GF-D8 (cell line): ENCODE data around the gene COX6A2.
"Not testable (repeated sequence)": the region's sequence is repeated elsewhere in the genome, so short reads cannot be mapped to it uniquely, and the experiment has no call there.

Experiments used
- DNase-seq: peaks from one replicate; lab custom pipeline; 2025; lab: John Stamatoyannopoulos, UW

COX6A2 gene

DNA sequence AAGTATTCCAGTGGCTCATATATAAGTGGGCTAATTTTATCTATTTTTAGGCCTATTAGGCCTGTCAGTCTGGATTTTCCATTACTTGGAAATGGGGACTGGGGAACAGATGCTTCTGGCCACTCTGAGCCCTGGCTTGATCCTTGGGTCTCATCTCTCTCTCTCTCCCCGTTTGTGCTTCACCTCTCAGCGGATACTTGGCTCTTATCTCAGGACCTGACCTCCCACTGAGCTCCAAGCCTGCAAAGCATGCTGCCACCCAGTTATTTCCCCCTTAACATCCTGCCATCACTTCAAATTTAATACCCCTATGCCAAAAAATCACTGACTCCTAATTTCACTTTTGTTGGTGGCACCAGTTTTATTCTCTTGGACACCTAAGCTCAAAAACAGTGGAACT is 10.3 kb upstream of the COX6A2 start:
- DNase-seq, result no peak

- DNase-seq, result no peak
Observed at GRCh38 chr16:31436221-31437045, 8.3 kb upstream of the COX6A2 start.

GRCh38 chr16:31435341-31436220 is 7.4 kb upstream of the COX6A2 start:
- DNase-seq, result no peak

- no peak for DNase-seq
Observed at GRCh38 chr16:31430380-31431052, 2.4 kb upstream of the COX6A2 start.

- DNase-seq, result no peak
Observed at GRCh38 chr16:31429796-31430195, 1.6 kb upstream of the COX6A2 start.

GRCh38 chr16:31429314-31429713 is 1.2 kb upstream of the COX6A2 start:
- DNase-seq, result no peak

DNA sequence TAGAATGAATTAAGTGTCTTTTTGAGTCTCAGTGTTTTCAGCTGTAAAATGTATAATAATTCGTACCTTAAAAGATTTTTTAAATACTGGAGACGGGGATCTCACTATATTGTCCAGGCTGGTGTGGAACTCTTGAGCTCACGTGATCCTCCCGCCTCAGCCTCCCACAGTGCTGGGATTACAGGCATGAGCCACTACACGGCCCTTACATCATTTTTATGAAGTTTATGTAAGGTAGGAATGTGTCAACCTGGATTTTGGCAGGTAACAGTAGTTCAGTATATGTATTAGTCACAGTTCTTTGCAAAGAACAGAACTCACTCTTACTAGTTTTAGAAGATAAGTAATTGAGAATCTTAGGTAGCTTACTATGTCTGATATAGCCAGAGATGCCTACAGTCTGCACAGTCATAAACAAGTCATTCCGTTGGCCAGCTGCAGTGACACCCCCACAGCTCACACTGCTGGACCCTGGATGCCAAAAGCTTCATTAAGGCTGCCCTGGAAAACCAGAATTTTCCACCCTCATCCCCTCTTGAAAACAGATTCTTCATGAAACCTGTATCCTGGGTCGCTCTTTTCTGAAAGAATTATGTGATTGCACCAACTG is 583 bp upstream of the COX6A2 start:
- no peak for DNase-seq

DNA sequence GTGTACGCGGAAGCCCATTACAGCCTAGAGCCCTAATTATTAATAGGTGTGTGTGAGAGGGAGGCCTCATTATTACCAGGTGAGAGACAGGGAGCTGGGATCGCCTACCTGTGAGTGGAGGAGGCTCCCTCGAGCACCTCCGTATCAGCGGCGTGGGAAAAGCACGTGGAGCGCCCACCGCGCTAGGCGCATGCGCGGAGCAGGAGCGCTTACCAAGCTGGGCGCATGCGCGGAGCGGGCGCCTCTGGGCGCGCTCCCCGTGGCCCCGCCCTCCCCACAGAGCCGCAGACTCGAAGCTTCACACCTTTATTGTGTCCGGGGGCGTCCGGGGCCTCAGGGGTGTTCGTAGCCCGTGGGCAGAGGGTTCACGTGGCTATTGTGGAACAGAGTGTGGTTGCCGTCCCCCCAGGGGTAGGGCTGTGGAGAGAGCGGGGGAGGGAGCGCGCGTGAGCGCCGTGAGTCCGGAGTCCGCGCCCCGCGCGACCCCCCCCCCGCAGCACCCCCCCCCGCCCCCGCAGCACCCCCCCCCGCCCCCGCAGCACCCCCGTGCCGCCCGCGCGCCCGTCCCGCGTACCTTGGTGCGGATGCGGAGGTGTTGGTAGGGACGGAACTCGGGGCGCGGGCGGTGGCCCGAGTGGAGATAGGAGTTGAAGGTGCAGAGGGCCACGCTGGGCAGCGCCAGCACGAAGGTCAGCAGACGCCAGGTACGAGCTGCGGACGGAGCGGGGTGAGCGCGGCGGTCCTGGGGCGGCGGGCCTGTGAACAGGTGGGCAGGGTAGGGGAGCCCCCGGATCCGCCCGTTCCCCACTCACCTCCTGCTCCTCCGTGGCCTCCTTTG is 500 bp downstream of the COX6A2 start:
- no peak for DNase-seq

DNA sequence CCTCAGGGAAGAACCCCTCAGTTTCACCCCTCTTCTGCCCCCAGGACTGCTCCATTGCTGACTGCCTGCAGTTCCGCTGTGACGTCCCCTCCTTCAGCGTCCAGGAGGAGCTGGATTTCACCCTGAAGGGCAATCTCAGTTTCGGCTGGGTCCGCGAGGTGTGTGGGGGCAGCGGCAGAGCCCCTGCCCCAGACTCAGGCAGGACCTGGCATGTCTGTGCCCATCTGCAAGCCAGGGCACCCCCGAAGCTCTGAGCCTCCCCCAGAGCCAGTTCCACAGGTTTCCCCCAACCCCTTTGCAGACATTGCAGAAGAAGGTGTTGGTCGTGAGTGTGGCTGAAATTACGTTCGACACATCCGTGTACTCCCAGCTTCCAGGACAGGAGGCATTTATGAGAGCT is 4.4 kb downstream of the COX6A2 start:
- no peak for DNase-seq

DNA sequence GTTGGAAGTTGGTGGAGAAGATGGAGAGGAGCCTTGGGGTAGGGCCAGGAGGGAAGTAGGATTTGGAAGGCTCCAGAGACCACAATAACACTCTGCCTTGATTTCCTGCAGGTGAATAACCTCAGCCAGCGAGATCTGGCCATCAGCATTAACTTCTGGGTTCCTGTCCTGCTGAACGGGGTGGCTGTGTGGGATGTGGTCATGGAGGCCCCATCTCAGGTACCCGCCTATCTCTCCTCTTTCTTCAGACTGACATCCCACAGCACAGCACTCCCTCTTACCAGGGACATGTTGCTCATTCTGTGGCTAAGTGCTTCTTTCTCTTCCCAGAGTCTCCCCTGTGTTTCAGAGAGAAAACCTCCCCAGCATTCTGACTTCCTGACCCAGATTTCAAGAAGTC is 4.9 kb downstream of the COX6A2 start:
- no peak for DNase-seq

DNA sequence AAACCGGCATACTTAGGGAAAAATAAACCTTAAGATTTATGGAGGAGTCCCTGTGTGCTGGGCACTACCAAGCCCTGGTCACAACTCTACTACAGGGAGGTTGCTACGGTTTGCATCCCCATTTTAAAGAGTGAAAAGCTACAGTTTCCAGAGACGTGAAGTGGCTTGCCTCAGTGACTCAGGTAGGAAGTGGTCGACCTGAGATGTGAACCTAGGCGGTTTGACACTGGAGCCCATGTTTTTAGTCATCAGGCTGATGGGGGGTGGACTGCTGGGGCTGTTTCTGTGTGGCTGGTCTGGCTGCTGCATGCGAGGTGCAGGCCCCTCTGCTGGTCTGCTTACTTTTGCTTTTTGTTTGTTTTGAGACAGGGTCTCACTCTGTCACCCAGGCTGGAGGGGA is 6.6 kb downstream of the COX6A2 start:
- DNase-seq, result no peak

DNA sequence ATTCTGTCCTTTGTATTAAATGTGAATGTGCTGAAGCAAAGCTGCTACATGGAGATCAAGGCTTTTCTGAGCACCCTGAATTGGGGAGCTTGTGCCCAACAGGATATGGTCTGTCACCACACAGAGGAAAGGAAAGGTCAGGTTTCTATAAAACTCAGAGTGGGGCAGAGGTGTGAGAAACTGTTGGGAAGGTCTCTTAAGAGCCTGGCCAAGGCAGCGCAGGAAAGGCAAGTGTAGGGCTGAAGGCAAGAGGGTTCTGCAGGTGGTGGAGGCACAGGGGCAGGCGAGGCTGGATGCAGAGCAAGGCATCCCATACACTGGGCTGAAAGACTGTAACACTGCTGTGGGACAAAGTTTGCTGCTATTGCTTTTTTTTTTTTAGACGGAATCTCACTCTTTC is 8.1 kb downstream of the COX6A2 start:
- DNase-seq, result no peak

DNA sequence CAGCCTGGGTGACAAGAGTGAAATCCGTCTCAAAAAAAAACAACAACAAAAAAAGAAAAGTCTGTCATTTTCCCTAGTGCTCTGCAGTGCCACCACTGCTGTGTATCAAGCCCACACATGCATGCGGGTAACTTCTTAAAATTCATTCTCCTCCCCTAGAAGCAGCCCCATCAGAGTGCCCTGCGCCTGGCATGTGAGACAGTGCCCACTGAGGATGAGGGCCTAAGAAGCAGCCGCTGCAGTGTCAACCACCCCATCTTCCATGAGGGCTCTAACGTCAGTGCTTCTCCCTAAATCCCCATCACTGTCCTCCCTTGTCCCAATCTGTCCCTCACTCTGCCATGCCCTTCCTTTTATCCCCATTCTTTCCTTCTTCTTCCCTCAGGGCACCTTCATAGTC is 10.2 kb downstream of the COX6A2 start:
- no peak for DNase-seq

- DNase-seq, result not testable (repeated sequence)
Observed at GRCh38 chr16:31417036-31417435, 11.1 kb downstream of the COX6A2 start.

DNA sequence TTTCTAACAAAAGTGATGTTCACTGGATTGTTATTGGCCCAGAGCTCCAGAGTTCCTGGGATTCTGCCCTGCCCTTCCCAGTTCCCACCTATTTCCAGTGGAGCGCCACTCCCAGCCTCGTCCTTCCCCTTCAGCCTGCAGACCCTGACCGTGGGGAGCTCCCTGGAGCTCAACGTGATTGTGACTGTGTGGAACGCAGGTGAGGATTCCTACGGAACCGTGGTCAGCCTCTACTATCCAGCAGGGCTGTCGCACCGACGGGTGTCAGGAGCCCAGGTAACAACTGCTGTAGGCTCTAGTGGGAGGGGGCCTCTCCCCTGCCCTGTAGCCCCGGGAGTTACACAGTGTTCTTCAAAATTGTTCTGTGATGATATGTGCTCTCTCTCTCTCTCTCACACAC is 11.8 kb downstream of the COX6A2 start:
- DNase-seq, result no peak

- DNase-seq, result no peak
Observed at GRCh38 chr16:31414706-31415105, 13.5 kb downstream of the COX6A2 start.

- DNase-seq, result no peak
Observed at GRCh38 chr16:31413943-31414342, 14.2 kb downstream of the COX6A2 start.

GRCh38 chr16:31413381-31413780 is 14.8 kb downstream of the COX6A2 start:
- DNase-seq, result no peak

- DNase-seq, result no peak
Observed at GRCh38 chr16:31412750-31413149, 15.4 kb downstream of the COX6A2 start.

DNA sequence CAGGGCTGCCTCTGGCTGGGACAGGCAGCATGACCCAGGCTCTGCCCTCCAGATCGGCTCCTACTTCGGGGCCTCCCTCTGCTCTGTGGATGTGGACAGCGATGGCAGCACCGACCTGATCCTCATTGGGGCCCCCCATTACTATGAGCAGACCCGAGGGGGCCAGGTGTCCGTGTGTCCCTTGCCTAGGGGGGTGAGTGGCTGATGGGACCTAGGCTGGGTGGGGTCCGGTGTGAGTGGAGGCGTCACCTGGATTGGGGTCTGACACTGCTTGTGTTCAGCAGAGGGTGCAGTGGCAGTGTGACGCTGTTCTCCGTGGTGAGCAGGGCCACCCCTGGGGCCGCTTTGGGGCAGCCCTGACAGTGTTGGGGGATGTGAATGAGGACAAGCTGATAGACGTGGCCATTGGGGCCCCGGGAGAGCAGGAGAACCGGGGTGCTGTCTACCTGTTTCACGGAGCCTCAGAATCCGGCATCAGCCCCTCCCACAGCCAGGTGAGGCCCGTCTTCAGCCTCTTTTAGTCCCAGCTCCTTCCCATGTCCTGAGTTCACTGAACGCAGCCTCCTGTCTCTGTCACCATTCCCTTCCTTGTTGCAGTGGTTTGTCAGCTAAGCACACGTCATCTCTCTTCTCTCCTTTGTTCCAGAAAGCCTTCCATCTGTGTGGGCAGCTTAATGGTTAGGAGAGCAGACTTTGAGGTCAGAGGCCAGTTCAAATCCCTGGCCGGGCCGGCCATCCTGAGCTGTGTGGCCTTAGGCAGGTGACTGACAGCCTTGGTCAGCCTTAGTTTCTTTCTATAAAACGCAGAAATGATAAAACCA is 16.9 kb downstream of the COX6A2 start:
- no peak for DNase-seq
